GM12878 (cell line): Measurements from ENCODE around the gene TCP1. TPM values are rescaled to one million over a fixed set of nuclear protein-coding genes. Genes with fewer than 3 reads are reported as not detected.

Experiments
- BHLHE40 ChIP-seq, 2 experiments: fragments of 450-650 bp in 1 of 2; IDR thresholded peaks; 2 replicates each; pipeline ENCODE4 v1.6.1; 2011 to 2017; ENCODE audit warnings: low read depth in 2 of 2, borderline replicate concordance in 1 of 2, improper control_type of control experiment in 1 of 2, low read length in 1 of 2, mild to moderate bottlenecking in 1 of 2
- NRF1 ChIP-seq: conservative IDR thresholded peaks from 2 replicates; pipeline ENCODE4 v1.6.1; 2011; ENCODE audit warnings: mild to moderate bottlenecking, low read depth, low read length, improper control_type of control experiment
- PKNOX1 ChIP-seq: fragments of 450-650 bp; IDR thresholded peaks from 2 replicates; pipeline ENCODE4 v1.6.1; 2016; ENCODE audit warnings: mild to moderate bottlenecking
- PRDM15 ChIP-seq: fragments of 450-650 bp; formaldehyde crosslinking; IDR thresholded peaks from 2 replicates; pipeline ENCODE4 v1.4.0; 2020; ENCODE audit warnings: mild to moderate bottlenecking, moderate library complexity
- RAD51 ChIP-seq: fragments of 450-650 bp; IDR thresholded peaks from 2 replicates; pipeline ENCODE4 v1.6.1; 2016; ENCODE audit warnings: moderate library complexity, mild to moderate bottlenecking, inconsistent platforms
- polyA plus RNA-seq, 11 experiments: library from polyadenylated mRNA; depleted of rRNA in 4 of 11; unstranded in 6 of 11; stranded (reverse) in 5 of 11; fragments of >200 nt; fragmentation: Nextera tagmentation in 4 of 11; fragmentation: Illumina TruSeq in 1 of 11; extraction: Ambion mirVana in 4 of 11; extraction: Trizol in 1 of 11; gene quantifications; 1 replicate in 1 of 11; 2 replicates in 10 of 11; pipeline versions ENCODE4 v1.2.1 to v1.2.3, GENCODE V29; 2011 to 2016; ENCODE audit warnings: inconsistent platforms in 2 of 11, missing spikeins in 2 of 11, low read depth in 1 of 11
- total RNA-seq, 4 experiments: library from RNA; depleted of rRNA in 3 of 4; stranded (reverse); fragments of >200 nt in 3 of 4; fragmentation: Illumina TruSeq in 1 of 4; extraction: Trizol in 1 of 4; gene quantifications; 2 replicates each; pipeline versions ENCODE4 v1.2.1 to v1.2.3, GENCODE V29; 2013 to 2021
- TF ChIP-seq, protein P1 (sequence below), 3 experiments: IDR thresholded peaks in 2 of 3; conservative IDR thresholded peaks in 1 of 3; 2 replicates each; pipeline ENCODE4 v1.5.1; 2011; ENCODE audit warnings: low read depth in 3 of 3, low read length in 3 of 3, mild to moderate bottlenecking in 3 of 3, control low read depth in 2 of 3, moderate library complexity in 2 of 3, inconsistent platforms in 1 of 3, mixed read lengths in 1 of 3; ENCODE audit not compliant: control insufficient read depth in 2 of 3, insufficient read depth in 1 of 3; ENCODE audit errors: extremely low read depth in 1 of 3
- TF ChIP-seq, protein P2 (sequence below): IDR thresholded peaks from 2 replicates; pipeline ENCODE4 v1.6.1; 2012; ENCODE audit warnings: mild to moderate bottlenecking, low read depth, low read length

TCP1 gene
- total and polyA plus RNA-seq, 10 of the 15 experiments (the other 5 are each of a cell fraction or from before 2014, with no cell fraction given) = 133 to 457 (median 306) TPM

GRCh38 chr6:159805440-159806020 is 16.1 kb upstream of the TCP1 start (continued):
- TF ChIP-seq, protein P1, sequence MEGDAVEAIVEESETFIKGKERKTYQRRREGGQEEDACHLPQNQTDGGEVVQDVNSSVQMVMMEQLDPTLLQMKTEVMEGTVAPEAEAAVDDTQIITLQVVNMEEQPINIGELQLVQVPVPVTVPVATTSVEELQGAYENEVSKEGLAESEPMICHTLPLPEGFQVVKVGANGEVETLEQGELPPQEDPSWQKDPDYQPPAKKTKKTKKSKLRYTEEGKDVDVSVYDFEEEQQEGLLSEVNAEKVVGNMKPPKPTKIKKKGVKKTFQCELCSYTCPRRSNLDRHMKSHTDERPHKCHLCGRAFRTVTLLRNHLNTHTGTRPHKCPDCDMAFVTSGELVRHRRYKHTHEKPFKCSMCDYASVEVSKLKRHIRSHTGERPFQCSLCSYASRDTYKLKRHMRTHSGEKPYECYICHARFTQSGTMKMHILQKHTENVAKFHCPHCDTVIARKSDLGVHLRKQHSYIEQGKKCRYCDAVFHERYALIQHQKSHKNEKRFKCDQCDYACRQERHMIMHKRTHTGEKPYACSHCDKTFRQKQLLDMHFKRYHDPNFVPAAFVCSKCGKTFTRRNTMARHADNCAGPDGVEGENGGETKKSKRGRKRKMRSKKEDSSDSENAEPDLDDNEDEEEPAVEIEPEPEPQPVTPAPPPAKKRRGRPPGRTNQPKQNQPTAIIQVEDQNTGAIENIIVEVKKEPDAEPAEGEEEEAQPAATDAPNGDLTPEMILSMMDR (IDR thresholded peaks at IDR 0.05 in 2 of 3, conservative IDR thresholded peaks at IDR 0.05 in 1 of 3; ENCODE audit: control insufficient read depth in 2 of 3, extremely low read depth in 1 of 3, insufficient read depth in 1 of 3, low read depth in 3 of 3, low read length in 3 of 3) = no peak
- TF ChIP-seq BHLHE40 (IDR thresholded peaks at IDR 0.05; ENCODE audit: borderline replicate concordance in 1 of 2, low read depth in 2 of 2, low read length in 1 of 2) (no peak), PRDM15 (CRISPR knock-in tag) (no peak), PKNOX1 (no peak), RAD51 (no peak), NRF1 (no peak)
- TF ChIP-seq, protein P2, sequence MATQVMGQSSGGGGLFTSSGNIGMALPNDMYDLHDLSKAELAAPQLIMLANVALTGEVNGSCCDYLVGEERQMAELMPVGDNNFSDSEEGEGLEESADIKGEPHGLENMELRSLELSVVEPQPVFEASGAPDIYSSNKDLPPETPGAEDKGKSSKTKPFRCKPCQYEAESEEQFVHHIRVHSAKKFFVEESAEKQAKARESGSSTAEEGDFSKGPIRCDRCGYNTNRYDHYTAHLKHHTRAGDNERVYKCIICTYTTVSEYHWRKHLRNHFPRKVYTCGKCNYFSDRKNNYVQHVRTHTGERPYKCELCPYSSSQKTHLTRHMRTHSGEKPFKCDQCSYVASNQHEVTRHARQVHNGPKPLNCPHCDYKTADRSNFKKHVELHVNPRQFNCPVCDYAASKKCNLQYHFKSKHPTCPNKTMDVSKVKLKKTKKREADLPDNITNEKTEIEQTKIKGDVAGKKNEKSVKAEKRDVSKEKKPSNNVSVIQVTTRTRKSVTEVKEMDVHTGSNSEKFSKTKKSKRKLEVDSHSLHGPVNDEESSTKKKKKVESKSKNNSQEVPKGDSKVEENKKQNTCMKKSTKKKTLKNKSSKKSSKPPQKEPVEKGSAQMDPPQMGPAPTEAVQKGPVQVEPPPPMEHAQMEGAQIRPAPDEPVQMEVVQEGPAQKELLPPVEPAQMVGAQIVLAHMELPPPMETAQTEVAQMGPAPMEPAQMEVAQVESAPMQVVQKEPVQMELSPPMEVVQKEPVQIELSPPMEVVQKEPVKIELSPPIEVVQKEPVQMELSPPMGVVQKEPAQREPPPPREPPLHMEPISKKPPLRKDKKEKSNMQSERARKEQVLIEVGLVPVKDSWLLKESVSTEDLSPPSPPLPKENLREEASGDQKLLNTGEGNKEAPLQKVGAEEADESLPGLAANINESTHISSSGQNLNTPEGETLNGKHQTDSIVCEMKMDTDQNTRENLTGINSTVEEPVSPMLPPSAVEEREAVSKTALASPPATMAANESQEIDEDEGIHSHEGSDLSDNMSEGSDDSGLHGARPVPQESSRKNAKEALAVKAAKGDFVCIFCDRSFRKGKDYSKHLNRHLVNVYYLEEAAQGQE = no peak
